GM15510 (cell line): ENCODE data around the gene ALKBH5.

ENCODE experiments used
- POLR2A ChIP-seq: IDR thresholded peaks from 3 replicates; pipeline ENCODE4 v1.6.1; 2011; ENCODE audit warnings: borderline replicate concordance; ENCODE audit not compliant: insufficient read length; ENCODE audit errors: extremely low read depth

The ALKBH5 gene

DNA sequence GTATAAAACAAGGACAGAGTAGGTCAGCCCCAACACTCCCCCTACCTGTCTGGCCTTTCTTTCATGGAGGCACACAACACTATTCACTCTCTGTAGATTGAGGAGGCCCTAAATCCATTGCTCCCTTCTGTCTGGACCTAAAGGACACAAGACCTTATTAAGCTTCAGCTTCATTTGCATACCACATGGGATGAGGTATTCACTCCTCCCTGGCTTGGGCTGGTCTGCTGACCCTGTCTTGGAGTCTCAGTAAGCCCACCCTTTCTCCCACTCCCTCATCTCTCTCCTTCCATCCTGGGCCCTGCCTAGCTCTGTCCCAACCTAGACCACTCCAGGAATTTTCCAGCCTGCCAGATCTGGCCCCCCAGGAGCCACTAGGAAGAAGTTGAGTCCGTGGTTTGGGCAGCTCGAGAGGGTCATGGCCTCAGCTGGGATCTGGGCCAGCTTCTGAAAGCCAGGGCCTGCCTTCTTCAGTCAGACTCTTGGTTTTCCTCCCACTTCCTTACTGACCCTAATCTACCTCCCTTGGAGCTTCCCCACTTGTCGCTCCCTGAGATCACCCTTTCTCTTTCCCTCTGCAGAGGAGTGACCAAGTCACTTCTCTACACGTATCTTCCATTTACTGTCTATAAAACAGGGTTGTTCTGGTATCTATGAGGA is 35.3 kb downstream of the ALKBH5 start:
- TF ChIP-seq POLR2A, result no peak

DNA sequence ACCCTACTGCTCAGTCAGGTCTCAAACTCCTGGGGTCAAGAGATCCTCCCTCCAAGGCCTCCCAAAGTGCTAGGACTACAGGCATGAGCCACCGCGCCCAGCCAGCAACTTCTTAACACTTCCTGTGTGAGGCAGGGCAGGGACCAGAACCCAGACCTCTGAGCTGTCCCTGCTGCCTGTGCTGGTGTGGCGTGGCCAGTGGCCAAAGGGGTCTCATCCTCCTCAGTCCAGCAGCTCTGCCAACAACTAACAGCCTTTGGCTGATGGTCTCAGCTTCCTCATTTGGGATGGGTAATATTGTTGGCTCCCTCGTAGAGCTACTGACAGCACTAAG is 40.4 kb downstream of the ALKBH5 start:
- no peak for TF ChIP-seq POLR2A

GRCh38 chr17:18224387-18225120 is 40.9 kb downstream of the ALKBH5 start:
- no peak for TF ChIP-seq POLR2A

DNA sequence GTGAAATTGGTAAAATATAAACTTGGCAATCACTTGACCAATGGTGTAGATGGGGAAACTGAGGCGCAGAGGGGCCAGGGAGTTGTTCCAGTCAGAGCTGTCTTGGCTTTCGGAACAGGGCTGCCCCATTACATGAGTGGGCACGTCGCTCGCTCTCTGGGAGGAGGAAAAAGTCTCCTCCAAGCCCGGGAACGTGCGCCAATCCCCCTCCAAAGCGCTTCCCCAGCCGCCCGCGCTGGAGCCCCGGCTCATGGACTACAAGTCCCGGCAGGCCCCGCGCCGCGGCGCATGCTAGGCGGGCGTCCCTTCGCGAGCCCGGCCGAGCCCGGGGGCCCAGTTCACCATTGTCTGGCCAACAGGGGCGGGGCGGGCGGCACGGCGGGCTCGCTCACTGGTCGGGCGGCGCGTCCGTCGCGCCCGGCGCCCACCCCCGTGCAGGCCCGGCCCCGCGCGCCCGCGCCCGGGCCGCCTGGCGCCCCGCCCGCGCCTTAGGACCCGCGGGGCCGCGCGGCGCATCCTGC is 41.6 kb downstream of the ALKBH5 start, which contains the start of gene LLGL1:
LLGL1 (plus strand) TSS at position 515 of the 521 bp plus-strand sequence. CDS start 48 bp downstream, outside the sequence.
- no peak for TF ChIP-seq POLR2A

- TF ChIP-seq POLR2A, result peak; percentile 33
Observed at GRCh38 chr17:18225642-18226283, 42.1 kb downstream of the ALKBH5 start.

- no peak for TF ChIP-seq POLR2A
Observed at GRCh38 chr17:18226284-18226945, 42.8 kb downstream of the ALKBH5 start.

- TF ChIP-seq POLR2A, result no peak
Observed at GRCh38 chr17:18227635-18228034, 44.0 kb downstream of the ALKBH5 start.

GRCh38 chr17:18228176-18228682 is 44.6 kb downstream of the ALKBH5 start:
- no peak for TF ChIP-seq POLR2A

DNA sequence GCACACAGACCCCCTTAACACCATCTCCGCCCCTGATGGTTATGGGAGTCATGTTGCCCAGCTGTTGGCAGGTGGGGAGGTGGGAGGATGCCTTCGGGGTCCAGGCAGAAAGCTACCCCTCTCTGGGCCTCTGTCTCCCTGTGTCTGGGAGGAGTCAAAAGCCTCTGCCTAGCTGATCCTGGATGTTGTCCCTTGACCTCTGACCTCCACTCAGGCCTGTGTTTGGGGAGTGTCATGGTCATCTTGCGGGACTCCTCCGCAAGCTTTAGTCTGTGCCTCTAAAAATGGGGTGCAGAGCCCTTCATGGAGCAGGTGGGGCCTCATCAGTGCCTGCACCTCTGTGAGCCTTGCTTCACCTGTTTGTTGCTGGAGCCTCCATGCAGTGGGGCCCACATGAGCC is 45.6 kb downstream of the ALKBH5 start:
- TF ChIP-seq POLR2A, result no peak

GRCh38 chr17:18229771-18230170 is 46.1 kb downstream of the ALKBH5 start:
- no peak for TF ChIP-seq POLR2A

GRCh38 chr17:18230288-18231141 is 46.9 kb downstream of the ALKBH5 start:
- TF ChIP-seq POLR2A, result no peak

GRCh38 chr17:18231164-18231563 is 47.5 kb downstream of the ALKBH5 start:
- no peak for TF ChIP-seq POLR2A

GRCh38 chr17:18233803-18234518 is 50.3 kb downstream of the ALKBH5 start:
- TF ChIP-seq POLR2A, result no peak
